Gastrocnemius medialis (tissue), 4 donors: ENCODE results near the gene KHSRP.

ENCODE experiments used
- CTCF ChIP-seq, 5 experiments: fragments of 450-650 bp in 3 of 5; fragments of 200-600 bp in 2 of 5; sonication (generic) in 2 of 5; IDR thresholded peaks in 4 of 5; conservative IDR thresholded peaks in 1 of 5; 1 replicate in 4 of 5; 2 replicates in 1 of 5; pipeline ENCODE4 v1.5.1; 2016 to 2019; ENCODE audit warnings: antibody characterized with exemption in 5 of 5, mild to moderate bottlenecking in 3 of 5, moderate library complexity in 3 of 5
- POLR2A ChIP-seq, 2 donors: fragments of 450-650 bp; IDR thresholded peaks; one replicate each; pipeline ENCODE4 v1.6.1; 2017; ENCODE audit warnings: antibody characterized with exemption in 2 of 2, mild to moderate bottlenecking in 2 of 2, moderate library complexity in 2 of 2

GRCh38 chr19:6396305-6396704 lies 28.3 kb downstream of the KHSRP start:
- TF ChIP-seq CTCF (IDR thresholded peaks at IDR 0.05 in 4 of 5, conservative IDR thresholded peaks at IDR 0.05 in 1 of 5), result no peak
- TF ChIP-seq POLR2A (IDR thresholded peaks at IDR 0.05), result no peak
